ENCODE results near the gene WNT9A. TPM values are rescaled to one million over a fixed set of nuclear protein-coding genes. Genes with fewer than 3 reads are reported as not detected.

Gene WNT9A
- total RNA-seq, 1 experiment from 2014 or later, result 1.5 TPM

GRCh38 chr1:227926216-227926791, 21.4 kb downstream of the WNT9A start (continued):
- TF ChIP-seq ZNF281 (CRISPR knock-in tag; IDR thresholded peaks at IDR 0.05) (no peak), PRRX2 (CRISPR knock-in tag; IDR thresholded peaks at IDR 0.05) (no peak), SP1 (CRISPR knock-in tag; conservative IDR thresholded peaks at IDR 0.05) (no peak), E2F5 (CRISPR knock-in tag; IDR thresholded peaks at IDR 0.05) (no peak)

GRCh38 chr1:227925582-227926198, 22.0 kb downstream of the WNT9A start:
- TF ChIP-seq ESRRA (CRISPR knock-in tag; IDR thresholded peaks at IDR 0.05; ENCODE audit: borderline replicate concordance), result no peak
- no peak for TF ChIP-seq ZNF423 (CRISPR knock-in tag; IDR thresholded peaks at IDR 0.05)
- TF ChIP-seq NR1H2 (CRISPR knock-in tag; IDR thresholded peaks at IDR 0.05), result no peak
- CTCF ChIA-PET, result interaction anchor here (0.7 to 1.3 kb wide), 3 partner anchors 15 to 74 kb away, joined by 3 to 4 read pairs (median 3); no protein-coding TSS in a partner anchor
- H3K36me3 Mint-ChIP-seq, result no peaks in the 10 kb centered on the region

GRCh38 chr1:227924833-227925574, 22.7 kb downstream of the WNT9A start:
- H3K4me1 Mint-ChIP-seq, result no peaks in the 10 kb centered on the region
- no peaks in the 10 kb centered on the region for H3K9me3 Mint-ChIP-seq
- H3K27me3 Mint-ChIP-seq (ENCODE audit: low read depth), result no peaks in the 10 kb centered on the region; the same call in 1 of the 2 replicates
- CTCF ChIA-PET, result interaction anchor here (1.2 kb wide), 1 partner anchor 75 kb away, joined by 3 read pairs; no protein-coding TSS in a partner anchor
- H3K4me3 Mint-ChIP-seq, result no peak overlapping the region
- DNase-seq (ENCODE audit: low spot score), result no peak
- H3K27ac Mint-ChIP-seq, result no peak overlapping the region
- POLR2A ChIA-PET, result no interaction called here
- ATAC-seq, result no peak
- no peaks in the 10 kb centered on the region for H3K36me3 Mint-ChIP-seq
- TF ChIP-seq GTF2I (CRISPR knock-in tag; conservative IDR thresholded peaks at IDR 0.05) (no peak), CDX4 (CRISPR knock-in tag; IDR thresholded peaks at IDR 0.05; ENCODE audit: borderline replicate concordance) (no peak), ZNF281 (CRISPR knock-in tag; IDR thresholded peaks at IDR 0.05) (no peak), FOXP4 (CRISPR knock-in tag; IDR thresholded peaks at IDR 0.05) (no peak), TEAD1 (CRISPR knock-in tag; IDR thresholded peaks at IDR 0.05) (no peak), ZNF317 (CRISPR knock-in tag; IDR thresholded peaks at IDR 0.05; ENCODE audit: borderline replicate concordance, low read depth) (no peak), MXD4 (CRISPR knock-in tag; IDR thresholded peaks at IDR 0.05; ENCODE audit: borderline replicate concordance) (no peak), ARID4B (CRISPR knock-in tag; IDR thresholded peaks at IDR 0.05; ENCODE audit: borderline replicate concordance) (no peak), ZNF416 (CRISPR knock-in tag; IDR thresholded peaks at IDR 0.05) (no peak), ZBTB21 (CRISPR knock-in tag; IDR thresholded peaks at IDR 0.05; ENCODE audit: borderline replicate concordance) (no peak), ESRRA (CRISPR knock-in tag; IDR thresholded peaks at IDR 0.05; ENCODE audit: borderline replicate concordance) (no peak)

More at GRCh38 chr1:227925582-227926198, 22.0 kb downstream of the WNT9A start:
- no peaks in the 10 kb centered on the region for H3K9me3 Mint-ChIP-seq
- H3K27ac Mint-ChIP-seq, result no peak overlapping the region; the same call in 1 of the 2 replicates
- ATAC-seq (no peak), DNase-seq (ENCODE audit: low spot score) (no peak)
- no peaks in the 10 kb centered on the region for H3K4me1 Mint-ChIP-seq
- no peak overlapping the region for H3K4me3 Mint-ChIP-seq
- no peaks in the 10 kb centered on the region; the same call in 1 of the 2 replicates for H3K27me3 Mint-ChIP-seq (ENCODE audit: low read depth)
- POLR2A ChIA-PET, result no interaction called here
